ENCODE results near the gene ANGEL1. TPM values are rescaled to one million over a fixed set of nuclear protein-coding genes. Genes with fewer than 3 reads are reported as not detected.

Gene ANGEL1
- total and polyA plus RNA-seq, 8 donors, result 18.9 to 46.6 (median 40.5) TPM

DNA sequence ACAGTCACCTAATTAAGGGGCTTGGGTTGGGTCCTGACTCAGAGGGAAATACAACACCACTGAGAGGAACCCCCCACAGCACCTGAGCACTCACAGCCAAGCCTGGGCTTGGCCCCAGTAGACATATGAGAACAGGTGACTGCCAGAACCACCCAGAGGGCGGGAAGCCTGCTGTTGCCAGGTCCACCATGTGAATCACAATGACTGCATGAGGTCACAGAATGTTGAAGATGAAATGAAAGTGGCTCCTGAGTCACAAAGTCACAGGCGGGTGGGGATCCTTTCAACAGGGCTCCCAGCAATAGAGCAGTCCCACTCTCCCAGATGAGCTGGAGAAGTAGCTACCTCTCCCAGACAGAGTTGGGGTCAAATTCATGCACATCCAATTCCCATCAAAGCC, 13.4 kb upstream of the ANGEL1 start, which contains the start of gene LRRC74A:
LRRC74A (plus strand) TSS at position 287 of the 400 bp plus-strand sequence. CDS start 290 bp downstream, outside the sequence.
- no peaks in the 10 kb centered on the region for H3K27me3 ChIP-seq
- no peak within 1 kb of the TSS for H3K27ac ChIP-seq
- TF ChIP-seq, protein P1, sequence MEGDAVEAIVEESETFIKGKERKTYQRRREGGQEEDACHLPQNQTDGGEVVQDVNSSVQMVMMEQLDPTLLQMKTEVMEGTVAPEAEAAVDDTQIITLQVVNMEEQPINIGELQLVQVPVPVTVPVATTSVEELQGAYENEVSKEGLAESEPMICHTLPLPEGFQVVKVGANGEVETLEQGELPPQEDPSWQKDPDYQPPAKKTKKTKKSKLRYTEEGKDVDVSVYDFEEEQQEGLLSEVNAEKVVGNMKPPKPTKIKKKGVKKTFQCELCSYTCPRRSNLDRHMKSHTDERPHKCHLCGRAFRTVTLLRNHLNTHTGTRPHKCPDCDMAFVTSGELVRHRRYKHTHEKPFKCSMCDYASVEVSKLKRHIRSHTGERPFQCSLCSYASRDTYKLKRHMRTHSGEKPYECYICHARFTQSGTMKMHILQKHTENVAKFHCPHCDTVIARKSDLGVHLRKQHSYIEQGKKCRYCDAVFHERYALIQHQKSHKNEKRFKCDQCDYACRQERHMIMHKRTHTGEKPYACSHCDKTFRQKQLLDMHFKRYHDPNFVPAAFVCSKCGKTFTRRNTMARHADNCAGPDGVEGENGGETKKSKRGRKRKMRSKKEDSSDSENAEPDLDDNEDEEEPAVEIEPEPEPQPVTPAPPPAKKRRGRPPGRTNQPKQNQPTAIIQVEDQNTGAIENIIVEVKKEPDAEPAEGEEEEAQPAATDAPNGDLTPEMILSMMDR (IDR thresholded peaks at IDR 0.05), result no peak
- DNase-seq, result no peak
- H3K9me3 ChIP-seq, result no peaks in the 10 kb centered on the region
- no peaks in the 10 kb centered on the region for H3K4me1 ChIP-seq
- ATAC-seq, result no peak
- no peaks in the 10 kb centered on the region for H3K36me3 ChIP-seq
- no peak within 1 kb of the TSS for H3K4me3 ChIP-seq
- intact Hi-C loops (cut with DNase I), result no loop called here

DNA sequence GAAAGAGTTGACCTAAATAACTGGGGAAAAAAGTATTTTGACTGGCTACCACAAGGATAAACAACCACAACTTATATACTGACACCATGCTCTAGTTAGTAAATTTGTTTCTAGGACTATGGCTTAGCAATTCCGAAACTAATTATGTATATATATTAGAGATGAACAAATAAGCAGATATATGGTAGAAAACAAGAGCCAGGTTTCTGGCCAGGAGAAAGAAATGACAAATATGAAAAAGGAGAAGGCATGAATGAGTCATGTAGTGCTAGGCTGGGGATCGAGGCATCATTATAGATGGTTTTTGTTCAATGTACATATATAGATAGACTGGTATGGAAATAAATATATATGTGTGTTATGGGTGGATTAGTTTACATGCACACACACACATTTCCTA, 8.0 kb upstream of the ANGEL1 start:
- H3K27ac ChIP-seq, result no peak overlapping the region
- H3K4me1 ChIP-seq, result no peaks in the 10 kb centered on the region
- no peaks in the 10 kb centered on the region for H3K36me3 ChIP-seq
- DNase-seq, result no peak
- H3K4me3 ChIP-seq, result no peak overlapping the region
- TF ChIP-seq, protein P1 (IDR thresholded peaks at IDR 0.05), result no peak
- ATAC-seq, result no peak
- intact Hi-C loops (cut with DNase I), result no loop called here
- no peaks in the 10 kb centered on the region for H3K27me3 ChIP-seq
- no peaks in the 10 kb centered on the region for H3K9me3 ChIP-seq

DNA sequence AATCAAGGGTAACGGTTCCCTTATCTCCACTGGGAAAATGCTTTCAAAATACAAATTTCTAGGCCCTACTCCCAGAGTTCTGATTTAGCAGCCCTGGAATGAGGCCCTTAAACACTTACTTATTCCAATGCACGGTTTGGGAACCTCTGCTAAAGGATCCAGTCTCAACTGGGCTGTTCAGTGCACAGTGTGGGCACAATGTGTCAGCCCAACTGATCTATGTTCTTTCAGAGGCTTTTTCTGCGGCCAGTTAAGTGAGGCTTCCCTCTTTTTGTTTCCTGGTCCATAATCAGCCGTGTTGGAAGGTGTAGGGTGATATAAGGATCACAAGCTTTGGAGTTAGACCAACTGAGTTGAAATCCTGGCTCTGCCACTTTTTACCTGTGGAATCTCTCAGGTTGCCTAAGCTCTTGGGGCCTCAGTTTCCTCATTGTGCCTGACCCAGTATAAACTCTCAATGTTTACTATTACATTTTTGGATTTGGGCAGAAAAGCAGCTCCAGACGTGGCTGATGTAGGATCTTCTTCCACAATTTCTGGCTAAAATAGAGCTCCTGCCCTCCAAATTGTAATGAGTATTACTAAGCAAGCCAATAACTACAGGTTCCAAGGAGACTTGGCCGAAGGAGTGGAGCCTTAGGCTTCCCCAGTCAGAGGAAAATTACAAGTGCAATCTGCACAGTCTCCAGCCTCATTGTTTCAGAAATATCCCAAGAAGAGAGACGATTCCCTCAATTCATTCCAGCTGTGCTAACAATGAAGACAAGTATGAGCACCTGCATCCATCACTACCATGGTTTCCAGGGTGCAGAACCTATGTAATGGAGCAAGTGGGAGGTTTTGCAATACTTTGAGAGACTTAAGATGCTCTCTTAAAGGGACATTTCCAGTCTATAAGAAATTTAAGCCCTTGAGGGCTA, 2.3 kb upstream of the ANGEL1 start:
- DNase-seq (no peak), ATAC-seq (no peak)
- TF ChIP-seq, protein P1 (IDR thresholded peaks at IDR 0.05), result no peak
- H3K36me3 ChIP-seq, result no peaks in the 10 kb centered on the region
- H3K4me1 ChIP-seq, result peaks cover 5 to 23% of the 10 kb centered on the region in 2 donors
- no peaks in the 10 kb centered on the region for H3K27me3 ChIP-seq
- intact Hi-C loops (cut with DNase I), result no loop called here
- H3K9me3 ChIP-seq, result no peaks in the 10 kb centered on the region
- no peak overlapping the region for H3K4me3 ChIP-seq
- no peak overlapping the region for H3K27ac ChIP-seq

DNA sequence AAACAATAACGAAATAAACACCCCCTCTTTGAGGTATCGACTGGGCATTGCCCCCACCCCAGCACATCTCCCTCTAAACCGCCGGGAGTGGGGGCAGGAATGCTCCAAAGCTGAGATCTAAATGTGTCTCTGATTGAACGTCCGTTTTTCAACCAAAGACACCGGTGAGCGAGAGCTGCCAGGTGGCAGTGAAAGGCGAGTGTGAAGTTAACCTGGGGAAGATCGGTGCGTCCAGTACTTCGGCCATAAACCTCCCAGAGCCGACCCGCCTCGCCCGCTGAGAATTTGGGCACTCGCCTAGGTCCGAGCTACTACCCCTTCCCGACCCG, 625 bp downstream of the ANGEL1 start:
- H3K27ac ChIP-seq, result peak overlapping the region; percentile 82 to 85
- TF ChIP-seq, protein P1 (IDR thresholded peaks at IDR 0.05), result no peak
- ATAC-seq (peak; percentile 25), DNase-seq (peak in 3 of 4 donors; percentile 11 to 41 (median 21))
- H3K36me3 ChIP-seq, result peaks cover 0 to 20% of the 10 kb centered on the region in 2 donors
- no peaks in the 10 kb centered on the region for H3K27me3 ChIP-seq
- H3K9me3 ChIP-seq, result no peaks in the 10 kb centered on the region
- H3K4me3 ChIP-seq, result peak overlapping the region; percentile 91 to 93
- intact Hi-C loops (cut with DNase I), result no loop called here
- peaks cover 5 to 23% of the 10 kb centered on the region in 2 donors for H3K4me1 ChIP-seq

DNA sequence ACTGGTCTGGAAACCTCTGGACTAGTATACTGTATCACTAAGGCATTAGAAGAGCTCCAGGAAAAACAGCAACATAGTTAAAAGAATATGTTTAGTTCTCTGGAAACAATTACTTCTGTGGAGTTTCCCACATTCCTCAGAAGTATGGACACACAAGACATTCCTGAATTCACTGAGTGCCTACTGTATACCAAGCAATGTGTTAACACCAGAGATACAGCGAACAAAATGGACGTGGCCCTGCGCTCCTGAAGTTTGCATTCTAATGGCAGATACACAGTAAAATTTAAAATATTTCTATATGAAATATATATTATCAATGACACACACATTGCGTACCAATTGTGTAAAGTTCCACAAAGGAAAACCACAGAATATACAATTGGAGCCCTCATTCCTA, 1.1 kb downstream of the ANGEL1 start:
- Histone ChIP-seq H3K4me1 (peaks cover 5 to 23% of the 10 kb centered on the region in 2 donors), H3K4me3 (peak overlapping the region; percentile 91 to 93), H3K27me3 (no peaks in the 10 kb centered on the region), H3K9me3 (no peaks in the 10 kb centered on the region), H3K27ac (peak overlapping the region; percentile 82 to 85), H3K36me3 (peaks cover 0 to 25% of the 10 kb centered on the region in 2 donors)
- ATAC-seq, result no peak
- DNase-seq, result no peak
- TF ChIP-seq, protein P1 (IDR thresholded peaks at IDR 0.05), result no peak
- intact Hi-C loops (cut with DNase I), result no loop called here
